IMR-90 (cell line): ENCODE measurements around the gene DSCAML1. TPM values are rescaled to one million over a fixed set of nuclear protein-coding genes. Genes with fewer than 3 reads are reported as not detected.

Experiments used
- ATAC-seq: fragments of 200-7000 bp; cut with Tn5 transposase; 2 replicates; pipeline ENCODE4 v1.9.1; 2020; ENCODE audit warnings: low read depth, mild to moderate bottlenecking, moderate library complexity
- BruUV-seq: library from RNA; stranded (reverse); fragments of 400-500 nt; replicated peaks from 2 replicates; lab custom pipeline; 2021; lab: Mats Ljungman, UMichigan
- CTCF ChIA-PET: fragments of 300-600 bp; formaldehyde crosslinking; extraction: SDS; loops from one replicate; lab custom pipeline; 2021; ENCODE audit warnings: antibody characterized with exemption; lab: Yijun Ruan, JAX
- POLR2A ChIA-PET: fragments of 300-600 bp; sonication (Branson Sonifier 250); formaldehyde crosslinking; loops from one replicate; lab custom pipeline; 2022; ENCODE audit warnings: antibody characterized with exemption; ENCODE audit not compliant: unreplicated experiment; lab: Charles Lee
- DNase-seq: peaks from one replicate; pipeline ENCODE4 v3.0.0; 2013
- H2AFZ ChIP-seq: replicated peaks from 2 replicates; pipeline ENCODE3; 2013; ENCODE audit warnings: low read length, mild to moderate bottlenecking; ENCODE audit not compliant: poor library complexity
- H2AK5ac ChIP-seq: 2 replicates; pipeline ENCODE4 v1.6.1; 2013; ENCODE audit warnings: low read depth, low read length, inconsistent platforms
- H2AK9ac ChIP-seq: replicated peaks from 2 replicates; pipeline ENCODE3; 2013; ENCODE audit warnings: mild to moderate bottlenecking, low read depth, low read length, moderate library complexity; ENCODE audit not compliant: poor library complexity
- H2BK120ac ChIP-seq: 2 replicates; pipeline ENCODE4 v1.6.1; 2013; ENCODE audit warnings: low read depth, low read length, inconsistent platforms
- H2BK15ac ChIP-seq: 3 replicates; pipeline ENCODE4 v1.6.1; 2013; ENCODE audit warnings: low read depth, low read length, inconsistent platforms
- H2BK20ac ChIP-seq: 2 replicates; pipeline ENCODE4 v1.6.1; 2013; ENCODE audit warnings: low read depth, mild to moderate bottlenecking, inconsistent platforms, low read length, moderate library complexity
- H2BK5ac ChIP-seq: 2 replicates; pipeline ENCODE4 v1.6.1; 2013; ENCODE audit warnings: mild to moderate bottlenecking, low read depth, low read length, inconsistent platforms; ENCODE audit not compliant: poor library complexity, severe bottlenecking
- H3K14ac ChIP-seq: replicated peaks from 2 replicates; pipeline ENCODE4 v1.6.1; 2013; ENCODE audit warnings: low read depth, low read length, inconsistent platforms
- H3K18ac ChIP-seq: 2 replicates; pipeline ENCODE4 v1.6.1; 2013; ENCODE audit warnings: low read depth, low read length, control low read depth
- H3K23ac ChIP-seq: 2 replicates; pipeline ENCODE4 v1.6.1; 2013; ENCODE audit warnings: low read depth, low read length, inconsistent platforms
- H3K27ac ChIP-seq: 2 replicates; pipeline ENCODE4 v1.5.1; 2013; ENCODE audit warnings: mild to moderate bottlenecking, control low read depth, low read length; ENCODE audit not compliant: insufficient read depth
- H3K27me3 ChIP-seq: 2 replicates; pipeline ENCODE4 v1.6.1; 2013; ENCODE audit warnings: low read length; ENCODE audit not compliant: control insufficient read depth, insufficient read depth
- H3K36me3 ChIP-seq: 2 replicates; pipeline ENCODE4 v1.6.1; 2013; ENCODE audit warnings: low read length, mixed read lengths; ENCODE audit not compliant: control insufficient read depth, insufficient read depth
- H3K4ac ChIP-seq: 2 replicates; pipeline ENCODE4 v1.6.1; 2013; ENCODE audit warnings: low read depth, low read length, inconsistent platforms
- H3K4me1 ChIP-seq: 2 replicates; pipeline ENCODE4 v1.6.1; 2013; ENCODE audit warnings: low read length, mixed read lengths; ENCODE audit not compliant: control insufficient read depth, insufficient read depth
- H3K4me2 ChIP-seq: 2 replicates; pipeline ENCODE4 v1.6.1; 2013; ENCODE audit warnings: low read depth, mild to moderate bottlenecking, control low read depth, low read length, moderate library complexity
- H3K4me3 ChIP-seq: 2 replicates; pipeline ENCODE4 v1.5.1; 2013; ENCODE audit warnings: low read depth, mild to moderate bottlenecking, control low read depth, low read length, moderate library complexity; ENCODE audit not compliant: insufficient read depth
- H3K56ac ChIP-seq: 2 replicates; pipeline ENCODE4 v1.6.1; 2013; ENCODE audit warnings: low read length, inconsistent platforms; ENCODE audit not compliant: insufficient read depth; ENCODE audit errors: extremely low read depth
- H3K79me1 ChIP-seq, 2 experiments: 2 replicates each; pipeline ENCODE4 v1.6.1; 2013; ENCODE audit warnings: low read length in 2 of 2, inconsistent platforms in 1 of 2, low read depth in 1 of 2
- H3K9ac ChIP-seq: 2 replicates; pipeline ENCODE4 v1.6.1; 2013; ENCODE audit warnings: low read depth, low read length, control low read depth
- H3K9me1 ChIP-seq: 2 replicates; pipeline ENCODE4 v1.6.1; 2013; ENCODE audit warnings: low read length, inconsistent platforms; ENCODE audit not compliant: insufficient read depth
- H3K9me3 ChIP-seq: 2 replicates; pipeline ENCODE4 v1.6.1; 2013; ENCODE audit warnings: low read length; ENCODE audit not compliant: control insufficient read depth, insufficient read depth
- H4K20me1 ChIP-seq: 2 replicates; pipeline ENCODE4 v1.6.1; 2013; ENCODE audit warnings: low read length, inconsistent platforms; ENCODE audit not compliant: insufficient read depth
- H4K5ac ChIP-seq: 2 replicates; pipeline ENCODE4 v1.6.1; 2013; ENCODE audit warnings: mild to moderate bottlenecking, low read depth, low read length, control low read depth
- H4K8ac ChIP-seq, 2 experiments: 2 replicates each; pipeline ENCODE4 v1.6.1; 2013; ENCODE audit warnings: low read depth in 2 of 2, low read length in 2 of 2, control low read depth in 1 of 2, inconsistent platforms in 1 of 2
- H4K91ac ChIP-seq: 2 replicates; pipeline ENCODE4 v1.6.1; 2013; ENCODE audit warnings: low read depth, low read length, inconsistent platforms; ENCODE audit not compliant: insufficient read depth
- BHLHE40 ChIP-seq: fragments of 150-350 bp; IDR thresholded peaks from 2 replicates; pipeline ENCODE4 v1.6.1; 2016; ENCODE audit warnings: mild to moderate bottlenecking, low read depth, low read length
- CEBPB ChIP-seq: IDR thresholded peaks from 2 replicates; pipeline ENCODE4 v1.6.1; 2012; ENCODE audit warnings: low read depth, low read length, improper control_type of control experiment
- CHD1 ChIP-seq: IDR thresholded peaks from 2 replicates; pipeline ENCODE4 v1.6.1; 2012; ENCODE audit warnings: low read depth, low read length, improper control_type of control experiment
- CTCF ChIP-seq: conservative IDR thresholded peaks from 2 replicates; pipeline ENCODE4 v1.5.1; 2012; ENCODE audit warnings: mild to moderate bottlenecking, low read depth, low read length, improper control_type of control experiment
- FOS ChIP-seq: fragments of 150-350 bp; IDR thresholded peaks from 2 replicates; pipeline ENCODE4 v1.6.1; 2016; ENCODE audit warnings: low read depth, low read length
- MAFK ChIP-seq: IDR thresholded peaks from 2 replicates; pipeline ENCODE4 v1.6.1; 2012; ENCODE audit warnings: low read depth, low read length, improper control_type of control experiment
- MAZ ChIP-seq: IDR thresholded peaks from 2 replicates; pipeline ENCODE4 v1.6.1; 2012; ENCODE audit warnings: low read depth, mild to moderate bottlenecking, low read length, improper control_type of control experiment, moderate library complexity, borderline replicate concordance
- MXI1 ChIP-seq: IDR thresholded peaks from 2 replicates; pipeline ENCODE4 v1.6.1; 2012; ENCODE audit warnings: low read depth, mild to moderate bottlenecking, low read length, moderate library complexity, borderline replicate concordance
- NFE2L2 ChIP-seq: fragments of 150-350 bp; IDR thresholded peaks from 2 replicates; pipeline ENCODE4 v1.6.1; 2016; ENCODE audit warnings: low read depth, mild to moderate bottlenecking, low read length
- RCOR1 ChIP-seq: IDR thresholded peaks from 2 replicates; pipeline ENCODE4 v1.6.1; 2012; ENCODE audit warnings: mild to moderate bottlenecking, low read length, improper control_type of control experiment; ENCODE audit not compliant: insufficient replicate concordance
- RFX5 ChIP-seq: IDR thresholded peaks from 2 replicates; pipeline ENCODE4 v1.8.0; 2012; ENCODE audit warnings: low read depth, mild to moderate bottlenecking, low read length, moderate library complexity
- SMC3 ChIP-seq: fragments of 150-350 bp; IDR thresholded peaks from 2 replicates; pipeline ENCODE4 v1.6.1; 2016; ENCODE audit warnings: low read depth, mild to moderate bottlenecking, antibody characterized with exemption, low read length, moderate library complexity
- WGBS, 2 experiments: methylation state at CpG; one replicate each; pipeline versions ENCODE4 v1.1.5 to v1.1.7; 2013; ENCODE audit warnings: missing lambda C conversion rate in 2 of 2; ENCODE audit not compliant: insufficient read length in 1 of 2; ENCODE audit errors: extremely low coverage in 2 of 2; 5-methylcytosine and 5-hydroxymethylcytosine counted together
- dilution Hi-C: fragments of 300-500 bp; cut with HindIII; formaldehyde crosslinking; loops from one replicate; pipeline ENCODE4 v1.14.3; 2018; ENCODE audit warnings: low sequenced_read_pairs; ENCODE audit not compliant: unreplicated experiment
- in situ Hi-C: fragments of 300-500 bp; cut with MboI; formaldehyde crosslinking; loops from 3 replicates; pipeline ENCODE4 v1.14.3; 2019; ENCODE audit warnings: low sequenced_read_pairs, inconsistent platforms, mixed read lengths
- intact Hi-C: fragments of 100-400 bp; cut with micrococcal nuclease; formaldehyde crosslinking; loops from 2 replicates; pipeline ENCODE4 v1.10.0; 2022
- polyA plus RNA-seq, 3 experiments: library from polyadenylated mRNA; depleted of rRNA; stranded (reverse); fragments of >200 nt; gene quantifications; 2 replicates each; pipeline ENCODE4 v1.2.3, GENCODE V29; 2012; ENCODE audit warnings: low replicate concordance in 1 of 3
- total RNA-seq: library from RNA; depleted of rRNA; stranded (reverse); fragments of >200 nt; gene quantifications from 2 replicates; pipeline ENCODE4 v1.2.3, GENCODE V29; 2012
- TF ChIP-seq, protein P1 (sequence below): fragments of 150-350 bp; IDR thresholded peaks from 2 replicates; pipeline ENCODE4 v1.6.1; 2017; ENCODE audit warnings: mild to moderate bottlenecking, antibody characterized with exemption, low read length, low read depth
- TF ChIP-seq, protein P2 (sequence below): fragments of 150-350 bp; IDR thresholded peaks from 2 replicates; pipeline ENCODE4 v1.6.1; 2016; ENCODE audit warnings: low read depth, mild to moderate bottlenecking, low read length, moderate library complexity, borderline replicate concordance

DSCAML1 gene
- total and polyA plus RNA-seq, 2 of the 4 experiments (the other 2 are of a cell fraction), result not detected

- dilution Hi-C loops (no loop called here), intact Hi-C loops (no loop called here), in situ Hi-C loops (no loop called here)
- Histone ChIP-seq H3K4me1 (no peaks in the 10 kb centered on the region), H2BK20ac (no peak overlapping the region), H2AK5ac (no peak overlapping the region), H4K8ac (no peak overlapping the region), H3K27ac (no peak overlapping the region), H4K5ac (no peak overlapping the region), H3K18ac (no peak overlapping the region), H2AFZ (no peak overlapping the region), H3K9me1 (no peaks in the 10 kb centered on the region), H2BK15ac (no peak overlapping the region), H3K27me3 (peaks cover 16% of the 10 kb centered on the region), H3K9ac (no peak overlapping the region), H2BK5ac (no peak overlapping the region), H3K36me3 (no peaks in the 10 kb centered on the region), H2AK9ac (no peak overlapping the region), H3K79me1 (no peaks in the 10 kb centered on the region), H3K4me3 (no peak overlapping the region), H3K23ac (no peak overlapping the region), H3K14ac (no peak overlapping the region), H3K9me3 (no peaks in the 10 kb centered on the region), H3K4me2 (no peak overlapping the region), H4K20me1 (no peaks in the 10 kb centered on the region), H4K91ac (no peak overlapping the region), H3K4ac (no peak overlapping the region), H3K56ac (no peak overlapping the region), H2BK120ac (no peak overlapping the region)
- no CpG with 5 or more reads among the region's 8 CpGs for WGBS, 2 experiments
- ATAC-seq, result no peak
- BruUV-seq, result no TSS peak
- DNase-seq, result no peak
- ChIA-PET CTCF (no interaction called here), POLR2A (no interaction called here)
- TF ChIP-seq FOS (no peak), MAZ (no peak), CHD1 (no peak), MXI1 (no peak), BHLHE40 (no peak), NFE2L2 (no peak), MAFK (no peak), CEBPB (no peak), SMC3 (no peak), CTCF (no peak), RFX5 (no peak), RCOR1 (no peak)
- TF ChIP-seq, protein P1, sequence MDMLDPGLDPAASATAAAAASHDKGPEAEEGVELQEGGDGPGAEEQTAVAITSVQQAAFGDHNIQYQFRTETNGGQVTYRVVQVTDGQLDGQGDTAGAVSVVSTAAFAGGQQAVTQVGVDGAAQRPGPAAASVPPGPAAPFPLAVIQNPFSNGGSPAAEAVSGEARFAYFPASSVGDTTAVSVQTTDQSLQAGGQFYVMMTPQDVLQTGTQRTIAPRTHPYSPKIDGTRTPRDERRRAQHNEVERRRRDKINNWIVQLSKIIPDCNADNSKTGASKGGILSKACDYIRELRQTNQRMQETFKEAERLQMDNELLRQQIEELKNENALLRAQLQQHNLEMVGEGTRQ, result no peak
- TF ChIP-seq, protein P2, sequence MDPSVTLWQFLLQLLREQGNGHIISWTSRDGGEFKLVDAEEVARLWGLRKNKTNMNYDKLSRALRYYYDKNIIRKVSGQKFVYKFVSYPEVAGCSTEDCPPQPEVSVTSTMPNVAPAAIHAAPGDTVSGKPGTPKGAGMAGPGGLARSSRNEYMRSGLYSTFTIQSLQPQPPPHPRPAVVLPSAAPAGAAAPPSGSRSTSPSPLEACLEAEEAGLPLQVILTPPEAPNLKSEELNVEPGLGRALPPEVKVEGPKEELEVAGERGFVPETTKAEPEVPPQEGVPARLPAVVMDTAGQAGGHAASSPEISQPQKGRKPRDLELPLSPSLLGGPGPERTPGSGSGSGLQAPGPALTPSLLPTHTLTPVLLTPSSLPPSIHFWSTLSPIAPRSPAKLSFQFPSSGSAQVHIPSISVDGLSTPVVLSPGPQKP, result no peak
These were observed 81.2 kb downstream of the DSCAML1 start for GRCh38 chr11:117715801-117716200.
